Vagina (tissue), 2 donors: ENCODE data around the gene GDF11. TPM values are rescaled to one million over a fixed set of nuclear protein-coding genes. Genes with fewer than 3 reads are reported as not detected.

Source experiments
- DNase-seq, 2 donors: peaks; one replicate each; pipeline ENCODE4 v3.0.0-alpha.2; 2017; ENCODE audit errors: extremely low spot score in 2 of 2
- H3K27ac ChIP-seq: fragments of 200-600 bp; sonication (generic); one replicate; pipeline ENCODE4 v1.5.1; 2019
- H3K27me3 ChIP-seq: fragments of 200-600 bp; sonication (generic); one replicate; pipeline ENCODE4 v1.5.1; 2019
- H3K36me3 ChIP-seq, 2 donors: fragments of 200-600 bp; sonication (generic); one replicate each; pipeline ENCODE4 v1.5.1; 2017 to 2019
- H3K4me1 ChIP-seq: fragments of 200-600 bp; sonication (generic); one replicate; pipeline ENCODE4 v1.5.1; 2019
- H3K4me3 ChIP-seq, 2 donors: fragments of 200-600 bp; sonication (generic); 1 replicate in 1 of 2; 2 replicates in 1 of 2; pipeline ENCODE4 v1.5.1; 2016 to 2019
- H3K9me3 ChIP-seq: fragments of 200-600 bp; sonication (generic); one replicate; pipeline ENCODE4 v1.5.1; 2019
- CTCF ChIP-seq, 3 experiments: fragments of 450-650 bp in 2 of 3; fragments of 200-600 bp in 1 of 3; sonication (generic) in 1 of 3; IDR thresholded peaks; one replicate each; pipeline ENCODE4 v1.5.1; 2017 to 2019; ENCODE audit warnings: antibody characterized with exemption in 3 of 3, mild to moderate bottlenecking in 2 of 3, moderate library complexity in 2 of 3
- POLR2A ChIP-seq, 2 donors: fragments of 450-650 bp; IDR thresholded peaks; one replicate each; pipeline ENCODE4 v1.6.1; 2017; ENCODE audit warnings: antibody characterized with exemption in 2 of 2, mild to moderate bottlenecking in 2 of 2, moderate library complexity in 2 of 2
- POLR2AphosphoS5 ChIP-seq, 2 donors: sonication (generic); formaldehyde crosslinking; IDR thresholded peaks; one replicate each; pipeline ENCODE4 v1.9.0; 2017; ENCODE audit warnings: antibody characterized with exemption in 2 of 2, mild to moderate bottlenecking in 2 of 2, low read depth in 1 of 2; ENCODE audit not compliant: insufficient read depth in 1 of 2
- intact Hi-C: fragments of 100-400 bp; cut with DNase I; formaldehyde crosslinking; loops from one replicate; pipeline ENCODE4 v1.15.1; 2023
- total RNA-seq: library from RNA; depleted of rRNA; stranded (reverse); fragments of >200 nt; gene quantifications from one replicate; pipeline ENCODE4 v1.2.3, GENCODE V29; 2016

The GDF11 gene
- total RNA-seq, 1 donor from 2014 or later, result 7.6 TPM

GRCh38 chr12:55739025-55739378 is 3.9 kb upstream of the GDF11 start:
- H3K4me1 ChIP-seq, result peaks cover 32% of the 10 kb centered on the region
- intact Hi-C loops, result no loop called here

GRCh38 chr12:55741931-55742680 is 816 bp upstream of the GDF11 start:
- H3K27ac ChIP-seq, result peak overlapping the region; percentile 80
- H3K36me3 ChIP-seq, result no peaks in the 10 kb centered on the region
- intact Hi-C loops, result loop anchor here (10.0 kb wide), 1 partner anchor 53 kb away; no protein-coding TSS in a partner anchor
- H3K27me3 ChIP-seq, result no peaks in the 10 kb centered on the region
- peak overlapping the region; percentile 59 to 63 for H3K4me3 ChIP-seq
- H3K4me1 ChIP-seq, result peaks cover 50% of the 10 kb centered on the region
- no peak for DNase-seq
- no peaks in the 10 kb centered on the region for H3K9me3 ChIP-seq
- TF ChIP-seq CTCF (IDR thresholded peaks at IDR 0.05) (no peak), POLR2AphosphoS5 (IDR thresholded peaks at IDR 0.05; ENCODE audit: insufficient read depth in 1 of 2, low read depth in 1 of 2) (no peak), POLR2A (IDR thresholded peaks at IDR 0.05) (no peak)

More at GRCh38 chr12:55739025-55739378, 3.9 kb upstream of the GDF11 start:
- DNase-seq, result no peak
- Histone ChIP-seq H3K4me3 (peak overlapping the region; percentile 50 to 60), H3K36me3 (no peaks in the 10 kb centered on the region), H3K27ac (no peak overlapping the region), H3K9me3 (no peaks in the 10 kb centered on the region), H3K27me3 (no peaks in the 10 kb centered on the region)
- TF ChIP-seq CTCF (IDR thresholded peaks at IDR 0.05) (no peak), POLR2A (IDR thresholded peaks at IDR 0.05) (no peak), POLR2AphosphoS5 (IDR thresholded peaks at IDR 0.05; ENCODE audit: insufficient read depth in 1 of 2, low read depth in 1 of 2) (no peak)

- intact Hi-C loops, result loop anchor here (10.0 kb wide), 1 partner anchor 51 kb away; no protein-coding TSS in a partner anchor
- peak overlapping the region; percentile 80 for H3K27ac ChIP-seq
- H3K27me3 ChIP-seq, result no peaks in the 10 kb centered on the region
- H3K36me3 ChIP-seq, result no peaks in the 10 kb centered on the region
- no peak for DNase-seq
- TF ChIP-seq POLR2A (IDR thresholded peaks at IDR 0.05), result peak in 1 of 2 donors; percentile 11
- no peak for TF ChIP-seq CTCF (IDR thresholded peaks at IDR 0.05)
- TF ChIP-seq POLR2AphosphoS5 (IDR thresholded peaks at IDR 0.05; ENCODE audit: insufficient read depth in 1 of 2, low read depth in 1 of 2), result peak in 1 of 2 donors; percentile 27
- H3K4me3 ChIP-seq, result peak overlapping the region; percentile 59 to 63
- peaks cover 37% of the 10 kb centered on the region for H3K4me1 ChIP-seq
- H3K9me3 ChIP-seq, result no peaks in the 10 kb centered on the region
Measured at GRCh38 chr12:55743406-55744339, 751 bp downstream of the GDF11 start.

GRCh38 chr12:55744340-55745030 is 1.6 kb downstream of the GDF11 start:
- H3K27me3 ChIP-seq, result no peaks in the 10 kb centered on the region
- peak overlapping the region; percentile 59 to 63 for H3K4me3 ChIP-seq
- TF ChIP-seq POLR2AphosphoS5 (IDR thresholded peaks at IDR 0.05; ENCODE audit: insufficient read depth in 1 of 2, low read depth in 1 of 2) (no peak), POLR2A (IDR thresholded peaks at IDR 0.05) (no peak), CTCF (IDR thresholded peaks at IDR 0.05) (no peak)
- peak overlapping the region; percentile 80 for H3K27ac ChIP-seq
- no peaks in the 10 kb centered on the region for H3K9me3 ChIP-seq
- peaks cover 37% of the 10 kb centered on the region for H3K4me1 ChIP-seq
- no peak for DNase-seq
- H3K36me3 ChIP-seq, result no peaks in the 10 kb centered on the region
- intact Hi-C loops, result loop anchor here (10.0 kb wide), 1 partner anchor 50 kb away; no protein-coding TSS in a partner anchor
